Loucy (cell line): ENCODE measurements around the gene PFKFB2.

ENCODE experiments used
- H2AFZ ChIP-seq: fragments of 200-600 bp; sonication (generic); 2 replicates; pipeline ENCODE4 v1.6.0; 2016; ENCODE audit warnings: antibody characterized with exemption, mild to moderate bottlenecking, low read length, moderate library complexity
- H3F3A ChIP-seq: fragments of 200-600 bp; 2 replicates; pipeline ENCODE4 v1.6.0; 2016; ENCODE audit warnings: antibody characterized with exemption, low read depth, mild to moderate bottlenecking
- H3K27me3 ChIP-seq: fragments of 200-600 bp; sonication (generic); 2 replicates; pipeline ENCODE4 v1.6.1; 2014; ENCODE audit warnings: low read length, mild to moderate bottlenecking; ENCODE audit not compliant: insufficient read depth, poor library complexity, severe bottlenecking
- H3K36me3 ChIP-seq: fragments of 200-600 bp; sonication (generic); 2 replicates; pipeline ENCODE4 v1.6.1; 2016; ENCODE audit warnings: low read length; ENCODE audit not compliant: insufficient read depth
- H3K4me1 ChIP-seq: fragments of 200-600 bp; sonication (generic); 2 replicates; pipeline ENCODE4 v1.5.1; 2014; ENCODE audit warnings: low read length, mild to moderate bottlenecking; ENCODE audit not compliant: insufficient read depth, poor library complexity, severe bottlenecking
- H3K4me2 ChIP-seq: fragments of 200-600 bp; sonication (generic); 2 replicates; pipeline ENCODE4 v1.6.0; 2014; ENCODE audit warnings: antibody characterized with exemption, low read length, low read depth, mild to moderate bottlenecking; ENCODE audit not compliant: poor library complexity, severe bottlenecking
- H3K4me3 ChIP-seq: fragments of 200-600 bp; sonication (generic); 2 replicates; pipeline ENCODE4 v1.5.1; 2014; ENCODE audit warnings: low read length, mild to moderate bottlenecking, mixed read lengths; ENCODE audit not compliant: poor library complexity, severe bottlenecking
- H3K79me2 ChIP-seq: fragments of 200-600 bp; sonication (generic); 2 replicates; pipeline ENCODE4 v1.6.1; 2014; ENCODE audit warnings: low read length; ENCODE audit not compliant: insufficient read depth
- H3K9ac ChIP-seq: fragments of 200-600 bp; sonication (generic); 2 replicates; pipeline ENCODE4 v1.6.0; 2014; ENCODE audit warnings: mild to moderate bottlenecking, low read depth, low read length, moderate library complexity; ENCODE audit not compliant: poor library complexity, severe bottlenecking
- H3K9me2 ChIP-seq: fragments of 200-600 bp; sonication (generic); replicated peaks from 2 replicates; pipeline ENCODE4 v1.6.1; 2016; ENCODE audit warnings: low read depth, low read length, mixed read lengths
- H3K9me3 ChIP-seq: fragments of 200-600 bp; sonication (generic); 2 replicates; pipeline ENCODE4 v1.6.1; 2014; ENCODE audit warnings: mild to moderate bottlenecking, antibody characterized with exemption, low read length, low read depth; ENCODE audit not compliant: insufficient read depth
- H4K20me1 ChIP-seq: fragments of 200-600 bp; sonication (generic); 2 replicates; pipeline ENCODE4 v1.6.0; 2014; ENCODE audit warnings: antibody characterized with exemption, low read length, mild to moderate bottlenecking; ENCODE audit not compliant: insufficient read depth, poor library complexity, severe bottlenecking
- EZH2phosphoT487 ChIP-seq: fragments of 200-600 bp; IDR thresholded peaks from 2 replicates; pipeline ENCODE4 v1.6.1; 2018; ENCODE audit warnings: antibody characterized with exemption, mild to moderate bottlenecking, moderate library complexity, borderline replicate concordance
- TF ChIP-seq, protein P1 (sequence below): fragments of 200-600 bp; sonication (generic); conservative IDR thresholded peaks from 2 replicates; pipeline ENCODE4 v1.5.1; 2014; ENCODE audit warnings: mild to moderate bottlenecking, antibody characterized with exemption, low read length

The PFKFB2 gene

DNA sequence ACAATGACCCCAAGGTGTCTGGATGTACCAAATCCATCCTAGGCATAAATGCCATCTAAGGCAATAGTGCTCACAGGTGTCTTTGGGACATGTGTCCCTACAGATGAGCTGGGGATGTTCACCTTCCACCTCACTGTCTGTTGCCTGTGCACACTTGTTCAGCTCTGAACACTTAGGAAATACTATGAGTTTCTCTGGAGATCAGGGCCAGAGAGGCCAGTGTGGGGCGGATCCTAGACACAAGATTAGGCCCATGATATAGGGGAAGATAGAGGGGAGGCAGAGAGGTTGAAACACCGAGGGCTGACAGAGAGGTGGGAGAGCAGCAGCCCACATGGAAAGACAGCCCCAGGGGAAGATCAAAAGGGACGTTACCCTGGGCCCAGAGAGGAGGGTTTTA, 46.2 kb upstream of the PFKFB2 start:
- Histone ChIP-seq H3K4me1 (no peaks in the 10 kb centered on the region), H3K4me2 (no peak overlapping the region), H3K9me3 (no peaks in the 10 kb centered on the region), H3K4me3 (no peak overlapping the region), H3K9ac (no peak overlapping the region), H3K36me3 (no peaks in the 10 kb centered on the region), H3K9me2 (no peaks in the 10 kb centered on the region), H4K20me1 (no peaks in the 10 kb centered on the region), H3K27me3 (peaks cover 2% of the 10 kb centered on the region), H2AFZ (no peak overlapping the region), H3F3A (no peaks in the 10 kb centered on the region), H3K79me2 (no peaks in the 10 kb centered on the region)
- TF ChIP-seq EZH2phosphoT487, result no peak
- TF ChIP-seq, protein P1, sequence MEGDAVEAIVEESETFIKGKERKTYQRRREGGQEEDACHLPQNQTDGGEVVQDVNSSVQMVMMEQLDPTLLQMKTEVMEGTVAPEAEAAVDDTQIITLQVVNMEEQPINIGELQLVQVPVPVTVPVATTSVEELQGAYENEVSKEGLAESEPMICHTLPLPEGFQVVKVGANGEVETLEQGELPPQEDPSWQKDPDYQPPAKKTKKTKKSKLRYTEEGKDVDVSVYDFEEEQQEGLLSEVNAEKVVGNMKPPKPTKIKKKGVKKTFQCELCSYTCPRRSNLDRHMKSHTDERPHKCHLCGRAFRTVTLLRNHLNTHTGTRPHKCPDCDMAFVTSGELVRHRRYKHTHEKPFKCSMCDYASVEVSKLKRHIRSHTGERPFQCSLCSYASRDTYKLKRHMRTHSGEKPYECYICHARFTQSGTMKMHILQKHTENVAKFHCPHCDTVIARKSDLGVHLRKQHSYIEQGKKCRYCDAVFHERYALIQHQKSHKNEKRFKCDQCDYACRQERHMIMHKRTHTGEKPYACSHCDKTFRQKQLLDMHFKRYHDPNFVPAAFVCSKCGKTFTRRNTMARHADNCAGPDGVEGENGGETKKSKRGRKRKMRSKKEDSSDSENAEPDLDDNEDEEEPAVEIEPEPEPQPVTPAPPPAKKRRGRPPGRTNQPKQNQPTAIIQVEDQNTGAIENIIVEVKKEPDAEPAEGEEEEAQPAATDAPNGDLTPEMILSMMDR, result no peak

DNA sequence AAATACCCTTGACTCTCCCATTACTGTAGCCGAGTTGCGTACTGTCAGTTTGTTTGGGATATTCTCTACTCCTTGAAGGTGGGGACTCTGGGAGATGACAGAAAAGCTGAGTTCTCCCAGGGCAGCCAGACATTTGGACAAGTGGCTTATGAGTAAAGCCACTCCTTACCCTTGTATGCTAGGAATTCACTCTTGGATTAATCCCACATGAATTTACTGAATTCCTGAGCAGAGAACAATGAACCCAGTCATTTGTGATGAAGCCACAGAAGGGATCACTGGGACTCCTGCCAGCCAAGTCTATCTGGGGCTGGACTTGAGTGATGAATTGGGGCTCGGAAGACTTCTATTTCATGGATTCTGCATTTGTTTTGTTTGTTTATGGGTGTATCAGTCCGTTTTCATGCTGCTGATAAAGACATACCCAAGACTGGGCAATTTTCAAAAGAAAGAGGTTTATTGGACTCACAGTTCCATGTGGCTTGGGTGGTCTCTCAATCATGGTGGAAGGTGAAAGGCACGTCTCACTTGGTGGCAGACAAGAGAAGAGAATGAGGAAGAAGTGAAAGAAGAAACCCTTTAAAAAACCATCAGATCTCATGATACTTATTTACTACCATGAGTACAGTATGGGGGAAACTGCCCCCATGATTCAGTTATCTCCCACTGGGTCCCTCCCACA, 45.6 kb upstream of the PFKFB2 start:
- Histone ChIP-seq H3K9me2 (no peaks in the 10 kb centered on the region), H3F3A (no peaks in the 10 kb centered on the region), H3K4me3 (no peak overlapping the region), H3K4me2 (no peak overlapping the region), H3K4me1 (no peaks in the 10 kb centered on the region), H2AFZ (no peak overlapping the region), H3K9ac (no peak overlapping the region), H4K20me1 (no peaks in the 10 kb centered on the region), H3K27me3 (peaks cover 8% of the 10 kb centered on the region), H3K79me2 (no peaks in the 10 kb centered on the region), H3K36me3 (no peaks in the 10 kb centered on the region), H3K9me3 (no peaks in the 10 kb centered on the region)
- TF ChIP-seq, protein P1, result no peak
- TF ChIP-seq EZH2phosphoT487, result no peak

DNA sequence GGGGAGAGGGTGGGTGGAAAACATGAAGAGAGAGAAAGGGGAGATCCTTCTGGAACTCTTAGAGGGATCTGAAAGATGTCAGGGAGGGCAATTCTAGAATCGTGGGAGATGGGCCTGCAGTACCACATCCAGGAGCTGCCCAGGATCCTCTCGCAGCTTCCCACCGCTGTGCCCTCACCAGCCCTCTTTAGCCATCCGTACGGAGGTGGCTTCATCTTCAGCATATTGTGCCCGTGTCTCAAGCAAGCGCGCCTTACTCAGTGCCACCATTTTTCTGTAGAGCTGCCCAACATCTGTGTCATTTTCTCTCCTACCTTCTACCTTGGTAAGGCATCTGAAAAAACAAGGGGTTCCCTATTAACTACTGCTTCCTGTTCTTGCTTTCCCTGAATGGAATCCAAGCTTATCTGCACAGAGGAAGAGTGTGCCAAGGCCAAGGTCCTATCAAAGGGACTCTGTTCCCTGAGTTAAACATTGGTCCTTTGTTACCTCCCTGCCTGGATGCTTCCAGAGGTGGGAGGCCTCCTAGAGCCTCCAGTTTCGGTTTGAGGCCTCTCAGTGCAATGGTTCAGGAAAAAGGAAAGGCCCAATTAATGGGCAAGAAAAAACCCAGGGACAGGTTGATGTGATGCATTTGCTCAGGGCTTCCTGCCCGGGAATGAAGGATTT, 43.8 kb upstream of the PFKFB2 start:
- H3K36me3 ChIP-seq, result no peaks in the 10 kb centered on the region
- H3F3A ChIP-seq, result no peaks in the 10 kb centered on the region
- no peaks in the 10 kb centered on the region for H3K9me3 ChIP-seq
- H3K4me2 ChIP-seq, result no peak overlapping the region
- no peaks in the 10 kb centered on the region for H3K9me2 ChIP-seq
- peaks cover 15% of the 10 kb centered on the region for H3K27me3 ChIP-seq
- TF ChIP-seq, protein P1, result no peak
- no peak for TF ChIP-seq EZH2phosphoT487
- H3K9ac ChIP-seq, result no peak overlapping the region
- H3K4me3 ChIP-seq, result no peak overlapping the region
- no peaks in the 10 kb centered on the region for H3K4me1 ChIP-seq
- no peaks in the 10 kb centered on the region for H4K20me1 ChIP-seq
- H3K79me2 ChIP-seq, result no peaks in the 10 kb centered on the region
- no peak overlapping the region for H2AFZ ChIP-seq
